KOPT-K1 (cell line): ENCODE data around the gene SMURF1.

Experiments
- H3K27ac ChIP-seq: fragments of 200-600 bp; sonication (generic); 2 replicates; pipeline ENCODE4 v1.5.1; 2016; ENCODE audit warnings: antibody characterized with exemption, mild to moderate bottlenecking, low read depth, low read length; ENCODE audit not compliant: poor library complexity, severe bottlenecking
- H3K36me3 ChIP-seq: fragments of 200-600 bp; sonication (generic); 2 replicates; pipeline ENCODE4 v1.5.1; 2017; ENCODE audit warnings: antibody characterized with exemption, mild to moderate bottlenecking, low read length, moderate library complexity; ENCODE audit not compliant: insufficient read depth
- H3K9me3 ChIP-seq: fragments of 200-600 bp; sonication (generic); 2 replicates; pipeline ENCODE4 v1.5.1; 2017; ENCODE audit warnings: antibody characterized with exemption, low read length, mild to moderate bottlenecking; ENCODE audit not compliant: insufficient read depth, poor library complexity, severe bottlenecking

The SMURF1 gene

DNA sequence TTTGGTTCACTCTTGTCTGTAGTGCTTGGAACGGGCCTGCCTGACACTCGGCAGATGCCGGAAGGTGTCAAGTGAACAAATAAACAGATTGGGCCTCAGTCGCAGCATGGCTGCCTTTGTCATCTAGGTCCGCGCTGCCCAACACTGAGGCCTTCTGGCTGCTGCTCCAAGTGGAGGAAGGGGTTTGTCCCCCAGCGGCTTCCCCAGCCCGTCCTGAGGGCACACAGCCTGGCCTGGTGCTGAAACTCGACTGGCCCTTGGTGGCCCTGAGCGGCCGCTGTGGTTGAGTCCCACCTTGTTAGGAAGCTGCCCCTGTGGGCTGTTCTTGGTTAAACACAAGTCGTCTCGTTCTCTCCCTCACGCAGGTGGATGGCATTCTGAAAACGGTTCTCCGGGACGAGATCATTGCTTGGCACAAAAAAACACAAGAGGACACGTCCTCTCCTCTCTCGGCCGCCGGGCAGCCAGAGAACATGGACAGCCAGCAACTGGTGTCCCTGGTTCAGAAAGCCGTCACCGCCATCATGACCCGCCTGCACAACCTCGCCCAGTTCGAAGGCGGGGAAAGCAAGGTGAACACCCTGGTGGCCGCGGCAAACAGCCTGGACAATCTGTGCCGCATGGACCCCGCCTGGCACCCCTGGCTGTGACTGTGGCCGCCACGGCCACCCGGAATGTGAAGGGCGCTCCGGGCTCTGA, 132.1 kb downstream of the SMURF1 start:
- no peak overlapping the region for H3K27ac ChIP-seq
- no peaks in the 10 kb centered on the region for H3K9me3 ChIP-seq
- peaks cover 100% of the 10 kb centered on the region for H3K36me3 ChIP-seq

GRCh38 chr7:99011341-99011705, 132.6 kb downstream of the SMURF1 start:
- Histone ChIP-seq H3K36me3 (peaks cover 100% of the 10 kb centered on the region), H3K27ac (no peak overlapping the region), H3K9me3 (no peaks in the 10 kb centered on the region)

GRCh38 chr7:99010281-99010680, 133.6 kb downstream of the SMURF1 start:
- H3K36me3 ChIP-seq = peaks cover 100% of the 10 kb centered on the region
- H3K9me3 ChIP-seq = no peaks in the 10 kb centered on the region
- no peak overlapping the region for H3K27ac ChIP-seq

GRCh38 chr7:99008921-99009530, 134.9 kb downstream of the SMURF1 start:
- Histone ChIP-seq H3K36me3 (peaks cover 100% of the 10 kb centered on the region), H3K27ac (no peak overlapping the region), H3K9me3 (no peaks in the 10 kb centered on the region)

GRCh38 chr7:99008181-99008631, 135.7 kb downstream of the SMURF1 start:
- Histone ChIP-seq H3K9me3 (no peaks in the 10 kb centered on the region), H3K27ac (no peak overlapping the region), H3K36me3 (peaks cover 100% of the 10 kb centered on the region)

DNA sequence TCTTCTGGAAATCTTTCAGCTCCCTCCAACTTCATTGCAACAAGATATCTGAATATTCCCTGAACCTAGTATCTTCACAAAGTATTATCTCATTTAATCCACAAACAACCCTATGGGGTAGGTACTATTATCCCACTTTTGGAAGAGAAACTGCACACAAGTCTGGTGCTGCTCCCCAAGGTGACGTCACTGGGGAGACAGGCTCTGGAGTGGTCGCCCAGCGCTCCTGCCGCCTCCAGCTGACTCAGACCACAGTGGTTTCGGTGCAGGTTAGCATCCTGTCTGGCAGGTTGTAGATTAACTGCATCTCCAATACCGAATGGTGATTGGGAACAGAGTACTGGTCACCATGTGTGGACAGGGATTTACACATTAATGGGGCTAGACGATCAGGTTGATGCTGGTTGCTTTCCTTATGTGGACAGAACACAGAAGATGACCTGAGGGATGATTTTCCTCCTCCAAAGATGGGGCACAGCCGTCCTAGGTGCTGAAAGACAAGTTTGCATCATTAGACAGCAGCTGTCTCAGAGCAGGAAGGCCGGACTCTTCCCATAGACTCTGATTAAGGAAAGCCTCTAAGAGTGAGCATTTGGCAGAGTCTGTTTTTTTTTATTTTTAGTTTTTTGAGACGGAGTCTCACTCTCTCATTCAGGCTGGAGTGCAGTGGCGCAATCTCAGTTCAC, 137.0 kb downstream of the SMURF1 start:
- Histone ChIP-seq H3K27ac (no peak overlapping the region), H3K9me3 (no peaks in the 10 kb centered on the region), H3K36me3 (peaks cover 99% of the 10 kb centered on the region)

DNA sequence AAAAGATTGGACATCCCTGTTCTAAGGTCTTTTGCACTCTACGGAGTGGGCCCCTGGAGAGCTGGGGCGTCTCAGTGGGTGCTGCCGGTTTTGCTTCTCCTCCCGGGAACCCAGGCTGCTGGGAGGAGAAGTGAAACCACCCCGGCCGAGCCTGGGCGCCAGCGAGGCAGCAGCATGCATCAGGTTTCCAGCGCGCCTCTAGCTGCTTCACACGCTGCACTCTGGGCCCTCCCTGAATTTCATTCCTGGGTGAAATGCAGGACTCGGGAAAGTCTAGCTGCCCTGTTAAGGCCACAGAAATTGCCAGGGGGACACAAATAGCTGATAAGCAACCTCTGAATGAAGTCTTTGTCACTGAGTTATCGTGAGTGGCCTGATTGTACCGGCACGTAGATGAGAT, 138.1 kb downstream of the SMURF1 start:
- no peaks in the 10 kb centered on the region for H3K9me3 ChIP-seq
- no peak overlapping the region for H3K27ac ChIP-seq
- H3K36me3 ChIP-seq = peaks cover 99% of the 10 kb centered on the region

DNA sequence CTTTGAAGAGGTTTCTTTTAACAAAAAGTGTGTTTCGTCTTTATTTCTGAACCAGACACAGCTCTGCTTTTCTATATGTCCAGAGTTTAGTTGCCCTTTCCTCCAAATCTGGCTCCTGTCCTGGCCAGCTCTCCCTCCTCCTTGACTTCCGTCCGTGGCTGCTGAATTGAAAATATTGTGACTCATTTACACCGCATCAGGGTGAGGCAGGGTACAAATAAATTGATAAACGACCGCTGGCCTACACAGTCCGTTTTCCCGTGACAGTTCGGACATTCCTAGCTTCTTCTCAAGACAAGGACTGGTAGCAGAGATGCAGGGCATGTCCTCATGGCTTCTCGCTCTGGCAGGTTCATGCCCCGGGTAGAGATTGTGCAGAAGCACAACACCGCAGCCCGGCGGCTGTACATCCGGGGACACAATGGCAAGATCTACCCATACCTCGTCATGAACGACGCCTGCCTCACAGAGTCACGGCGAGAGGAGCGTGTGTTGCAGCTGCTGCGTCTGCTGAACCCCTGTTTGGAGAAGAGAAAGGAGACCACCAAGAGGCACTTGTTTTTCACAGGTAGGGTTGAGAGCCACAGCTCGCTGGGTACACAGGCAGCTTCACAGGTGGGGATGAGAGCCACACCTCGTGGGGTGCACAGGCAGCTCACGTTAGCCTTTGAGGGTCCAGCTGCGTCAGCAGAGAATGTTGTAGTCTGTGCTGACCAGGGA, 139.0 kb downstream of the SMURF1 start:
- Histone ChIP-seq H3K9me3 (no peaks in the 10 kb centered on the region), H3K27ac (no peak overlapping the region), H3K36me3 (peaks cover 99% of the 10 kb centered on the region)

DNA sequence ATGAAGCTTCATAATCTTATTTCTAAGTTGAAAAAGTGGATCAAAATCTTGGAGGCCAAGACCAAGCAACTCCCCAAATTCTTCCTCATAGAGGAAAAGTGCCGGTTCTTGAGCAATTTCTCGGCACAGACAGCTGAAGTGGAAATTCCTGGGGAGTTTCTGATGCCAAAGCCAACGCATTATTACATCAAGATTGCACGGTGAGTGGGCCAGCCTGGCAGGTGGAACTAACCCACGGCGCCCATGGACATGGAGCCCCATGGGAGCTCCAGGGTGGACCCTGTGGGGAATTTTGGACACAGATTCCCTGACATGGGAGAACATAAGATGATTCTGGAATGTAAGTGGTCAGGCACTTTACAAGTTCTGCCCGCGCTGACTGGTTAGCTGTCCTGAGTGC, 139.7 kb downstream of the SMURF1 start:
- Histone ChIP-seq H3K27ac (no peak overlapping the region), H3K36me3 (peaks cover 99% of the 10 kb centered on the region), H3K9me3 (no peaks in the 10 kb centered on the region)

DNA sequence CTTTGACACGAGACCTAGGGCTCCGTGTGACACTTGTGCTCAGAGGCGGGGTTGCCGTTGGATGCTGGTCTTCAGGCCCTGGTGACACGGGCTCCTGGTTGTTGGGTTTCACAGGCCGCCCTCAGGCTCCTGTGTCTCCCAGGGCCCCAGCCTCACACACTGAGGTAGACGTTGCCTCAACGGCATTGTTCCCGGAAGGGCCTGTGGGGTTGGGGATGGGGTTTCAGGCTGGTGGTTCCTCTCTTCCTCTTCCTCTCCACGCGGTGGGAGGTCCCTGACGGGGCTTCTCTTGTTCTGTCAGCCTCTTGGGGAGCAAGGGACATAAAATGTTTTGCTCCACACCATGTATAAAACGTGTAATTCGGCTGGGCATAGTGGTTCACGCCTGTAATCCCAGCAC, 140.5 kb downstream of the SMURF1 start:
- peaks cover 99% of the 10 kb centered on the region for H3K36me3 ChIP-seq
- H3K9me3 ChIP-seq = no peaks in the 10 kb centered on the region
- no peak overlapping the region for H3K27ac ChIP-seq

- H3K36me3 ChIP-seq = peaks cover 99% of the 10 kb centered on the region
- H3K27ac ChIP-seq = no peak overlapping the region
- no peaks in the 10 kb centered on the region for H3K9me3 ChIP-seq
Measured at GRCh38 chr7:99002827-99003212, 141.1 kb downstream of the SMURF1 start.

DNA sequence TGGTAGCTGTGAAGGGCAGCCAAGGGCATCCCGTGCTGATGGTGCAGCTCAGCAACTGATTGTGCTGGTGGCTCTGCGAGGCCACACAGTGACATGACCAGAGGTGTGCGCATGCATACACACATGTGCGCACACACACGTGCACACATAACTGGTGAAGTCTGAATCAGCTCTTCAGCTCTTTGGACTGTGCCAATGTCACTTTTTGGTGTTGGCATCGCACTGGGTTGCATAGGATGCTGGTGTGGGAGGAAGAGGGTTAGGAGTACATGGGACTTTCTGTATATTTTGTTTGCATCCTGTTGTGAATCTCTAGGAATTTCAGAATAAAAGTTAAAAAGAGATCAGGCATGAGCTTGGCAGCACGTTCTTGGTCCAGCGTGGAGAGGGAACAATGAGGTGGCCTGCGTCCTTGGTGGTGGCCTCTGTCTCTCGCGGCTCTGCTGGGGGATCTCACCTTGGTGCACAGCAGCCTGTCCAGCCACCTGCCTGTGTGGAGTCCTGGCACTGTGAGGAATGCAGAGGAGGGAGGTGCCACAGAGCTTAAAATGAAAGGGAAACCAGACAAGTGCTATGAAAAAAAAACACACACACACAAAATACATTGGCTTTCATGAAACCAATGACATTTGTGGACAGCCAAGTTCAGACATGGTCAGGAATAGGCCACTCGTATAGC, 141.6 kb downstream of the SMURF1 start:
- Histone ChIP-seq H3K36me3 (peaks cover 99% of the 10 kb centered on the region), H3K9me3 (no peaks in the 10 kb centered on the region), H3K27ac (no peak overlapping the region)

GRCh38 chr7:99001482-99002147, 142.3 kb downstream of the SMURF1 start:
- Histone ChIP-seq H3K9me3 (no peaks in the 10 kb centered on the region), H3K36me3 (peaks cover 99% of the 10 kb centered on the region), H3K27ac (no peak overlapping the region)

- Histone ChIP-seq H3K27ac (no peak overlapping the region), H3K9me3 (no peaks in the 10 kb centered on the region), H3K36me3 (peaks cover 99% of the 10 kb centered on the region)
Measured at GRCh38 chr7:99000904-99001465, 142.9 kb downstream of the SMURF1 start.
